Erythroblast (primary cell): ENCODE data around the gene RPGR.

Source experiments
- DNase-seq, 2 experiments: peaks; one replicate each; lab custom pipeline; 2025; lab: John Stamatoyannopoulos, UW
- GATA1 ChIP-seq: IDR thresholded peaks from 2 replicates; pipeline ENCODE4 v1.6.1; 2011; ENCODE audit warnings: low read depth, mild to moderate bottlenecking, control low read depth, low read length, moderate library complexity
- POLR2A ChIP-seq: IDR thresholded peaks from 2 replicates; pipeline ENCODE4 v1.6.1; 2011; ENCODE audit warnings: mild to moderate bottlenecking, low read length

The RPGR gene

GRCh38 chrX:38327007-38327774 is at the start of gene RPGR:
TSS of gene RPGR (minus strand) at chrX:38327509. CDS start at chrX:38327367, 142 bp downstream.
- TF ChIP-seq GATA1, result no peak
- peak; percentile 63 for TF ChIP-seq POLR2A

GRCh38 chrX:38376747-38377146 is 49.4 kb upstream of the RPGR start:
- TF ChIP-seq POLR2A (no peak), GATA1 (no peak)
- no peak for DNase-seq

More at GRCh38 chrX:38327007-38327774, at the start of gene RPGR:
- DNase-seq, result peak; percentile 93 to 94

- TF ChIP-seq POLR2A (no peak), GATA1 (no peak)
- peak; percentile 22 to 29 for DNase-seq
Measured at GRCh38 chrX:38375891-38376290, 48.6 kb upstream of the RPGR start.

- DNase-seq, result no peak
- TF ChIP-seq POLR2A (no peak), GATA1 (no peak)
Measured at GRCh38 chrX:38374431-38374830, 47.1 kb upstream of the RPGR start.

- no peak for TF ChIP-seq POLR2A
- no peak for TF ChIP-seq GATA1
- peak in 1 of 2 experiments; percentile 7 for DNase-seq
Measured at GRCh38 chrX:38371641-38372040, 44.3 kb upstream of the RPGR start.

GRCh38 chrX:38368774-38369173 is 41.5 kb upstream of the RPGR start:
- TF ChIP-seq POLR2A (no peak), GATA1 (no peak)
- DNase-seq, result no peak

- no peak for DNase-seq
- TF ChIP-seq GATA1, result no peak
- TF ChIP-seq POLR2A, result no peak
Measured at GRCh38 chrX:38365954-38366353, 38.6 kb upstream of the RPGR start.

GRCh38 chrX:38363046-38363445 is 35.7 kb upstream of the RPGR start:
- no peak for DNase-seq
- TF ChIP-seq GATA1 (no peak), POLR2A (no peak)

GRCh38 chrX:38357747-38358673 is 30.7 kb upstream of the RPGR start:
- TF ChIP-seq GATA1, result no peak
- no peak for TF ChIP-seq POLR2A
- no peak for DNase-seq

- no peak for DNase-seq
- TF ChIP-seq GATA1 (no peak), POLR2A (no peak)
Measured at GRCh38 chrX:38356401-38356800, 29.1 kb upstream of the RPGR start.

- DNase-seq, result no peak
- TF ChIP-seq GATA1, result no peak
- no peak for TF ChIP-seq POLR2A
Measured at GRCh38 chrX:38352362-38352761, 25.1 kb upstream of the RPGR start, which contains the start of gene OTC. TSS of gene OTC (plus strand) at chrX:38352604. CDS start at chrX:38352697, 93 bp downstream.

GRCh38 chrX:38351346-38351745 is 24.0 kb upstream of the RPGR start:
- no peak for DNase-seq
- TF ChIP-seq GATA1 (no peak), POLR2A (no peak)

- TF ChIP-seq GATA1 (no peak), POLR2A (no peak)
- no peak for DNase-seq
Measured at GRCh38 chrX:38347136-38347535, 19.8 kb upstream of the RPGR start.

- DNase-seq, result no peak
- no peak for TF ChIP-seq GATA1
Measured at GRCh38 chrX:38346150-38346549, 18.8 kb upstream of the RPGR start.
